ENCODE data around the gene IP6K1.

GRCh38 chr3:49799761-49800160 lies 13.4 kb upstream of the IP6K1 start, which contains the start of gene CDHR4:
- no peak for TF ChIP-seq CTCF (conservative IDR thresholded peaks at IDR 0.05 in 1 of 2, IDR thresholded peaks at IDR 0.05 in 1 of 2; ENCODE audit: extremely low read depth in 1 of 2, insufficient read depth in 1 of 2, low read depth in 1 of 2, low read length in 2 of 2)
- TF ChIP-seq EZH2 (IDR thresholded peaks at IDR 0.05; ENCODE audit: borderline replicate concordance, low read length) = no peak

All from mammary epithelial cell (primary cell).